MM.1S (cell line): ENCODE results near the gene GALP.
"Not testable (repeated sequence)": the region's sequence is repeated elsewhere in the genome, so short reads cannot be mapped to it uniquely, and the experiment has no call there.

Experiments used
- DNase-seq: peaks from one replicate; pipeline ENCODE4 v3.0.0-alpha.2; 2015
- H2AFZ ChIP-seq: fragments of 300-600 bp; sonication (generic); 2 replicates; pipeline ENCODE4 v1.6.0; 2016; ENCODE audit warnings: antibody characterized with exemption, low read length
- H3F3A ChIP-seq: fragments of 300-600 bp; sonication (generic); 2 replicates; pipeline ENCODE4 v1.6.1; 2016; ENCODE audit warnings: mild to moderate bottlenecking, antibody characterized with exemption, low read length, moderate library complexity, mixed read lengths; ENCODE audit not compliant: insufficient read depth
- H3K27ac ChIP-seq: fragments of 300-600 bp; sonication (generic); 2 replicates; pipeline ENCODE4 v1.5.1; 2016; ENCODE audit warnings: mild to moderate bottlenecking, low read length
- H3K27me3 ChIP-seq: fragments of 300-600 bp; sonication (generic); replicated peaks from 2 replicates; pipeline ENCODE4 v1.6.0; 2016; ENCODE audit warnings: low read length; ENCODE audit not compliant: insufficient read depth
- H3K36me3 ChIP-seq: fragments of 300-600 bp; sonication (generic); replicated peaks from 2 replicates; pipeline ENCODE4 v1.6.1; 2016; ENCODE audit warnings: mild to moderate bottlenecking, low read length, mixed read lengths; ENCODE audit not compliant: insufficient read depth
- H3K4me1 ChIP-seq: fragments of 300-600 bp; sonication (generic); 2 replicates; pipeline ENCODE4 v1.6.1; 2016; ENCODE audit warnings: low read length, mixed read lengths
- H3K4me2 ChIP-seq: fragments of 300-600 bp; sonication (generic); 2 replicates; pipeline ENCODE4 v1.6.0; 2016; ENCODE audit warnings: low read depth, low read length
- H3K4me3 ChIP-seq: fragments of 300-600 bp; sonication (generic); 2 replicates; pipeline ENCODE4 v1.5.1; 2016; ENCODE audit warnings: low read length, mixed read lengths
- H3K79me2 ChIP-seq: fragments of 300-600 bp; sonication (generic); 2 replicates; pipeline ENCODE4 v1.6.1; 2016; ENCODE audit warnings: mixed run types, low read length, mixed read lengths
- H3K9ac ChIP-seq: fragments of 300-600 bp; sonication (generic); 2 replicates; pipeline ENCODE4 v1.6.1; 2016; ENCODE audit warnings: low read length, mixed read lengths
- H3K9me2 ChIP-seq: fragments of 300-600 bp; sonication (generic); replicated peaks from 2 replicates; pipeline ENCODE4 v1.6.1; 2016; ENCODE audit warnings: mild to moderate bottlenecking, low read length, mixed read lengths; ENCODE audit not compliant: insufficient read depth
- H3K9me3 ChIP-seq: fragments of 300-600 bp; sonication (generic); replicated peaks from 2 replicates; pipeline ENCODE4 v1.6.1; 2016; ENCODE audit warnings: mild to moderate bottlenecking, low read length, mixed read lengths; ENCODE audit not compliant: insufficient read depth
- H4K20me1 ChIP-seq: fragments of 300-600 bp; sonication (generic); 2 replicates; pipeline ENCODE4 v1.6.1; 2016; ENCODE audit warnings: mild to moderate bottlenecking, low read length, moderate library complexity, mixed read lengths; ENCODE audit not compliant: insufficient read depth
- EZH2 ChIP-seq: fragments of 300-600 bp; sonication (generic); optimal IDR thresholded peaks from 2 replicates; pipeline ENCODE3; 2017; ENCODE audit warnings: low read depth, mild to moderate bottlenecking, antibody characterized with exemption, low read length, mixed read lengths
- EZH2phosphoT487 ChIP-seq: fragments of 300-600 bp; sonication (generic); IDR thresholded peaks from 2 replicates; pipeline ENCODE4 v1.6.1; 2018; ENCODE audit warnings: antibody characterized with exemption, low read length
- TF ChIP-seq, protein P1 (sequence below): fragments of 300-600 bp; sonication (generic); IDR thresholded peaks from 2 replicates; pipeline ENCODE4 v1.5.1; 2016; ENCODE audit warnings: antibody characterized with exemption, low read length, mixed read lengths

The GALP gene

DNA sequence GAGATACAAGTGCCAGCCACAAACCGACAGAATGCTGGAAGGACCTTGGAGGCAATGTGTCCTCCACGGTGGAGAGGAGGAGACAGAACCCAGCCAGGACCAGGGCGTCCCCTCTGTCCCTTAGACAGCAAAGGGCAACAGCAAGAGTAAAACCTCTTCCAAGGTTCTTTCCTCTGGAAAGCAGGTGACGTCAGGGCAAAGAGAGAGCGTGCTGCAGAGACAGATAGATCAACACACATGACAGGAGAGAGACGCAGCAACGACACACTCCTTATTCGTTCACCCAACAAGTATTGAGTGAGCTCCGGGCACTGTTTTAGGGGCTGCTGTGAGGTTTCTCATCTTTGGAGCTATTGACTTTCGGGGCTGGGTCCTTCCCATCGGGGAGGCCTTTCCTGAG lies 1.3 kb upstream of the GALP start:
- Histone ChIP-seq H2AFZ (no peak overlapping the region), H3K9me3 (no peaks in the 10 kb centered on the region), H4K20me1 (no peaks in the 10 kb centered on the region), H3F3A (no peaks in the 10 kb centered on the region), H3K9ac (no peak overlapping the region), H3K79me2 (no peaks in the 10 kb centered on the region), H3K27me3 (peaks cover 56% of the 10 kb centered on the region), H3K36me3 (no peaks in the 10 kb centered on the region), H3K27ac (no peak overlapping the region), H3K4me1 (no peaks in the 10 kb centered on the region), H3K4me2 (no peak overlapping the region), H3K4me3 (no peak overlapping the region), H3K9me2 (no peaks in the 10 kb centered on the region)
- no peak for DNase-seq
- no peak for TF ChIP-seq EZH2phosphoT487
- TF ChIP-seq EZH2: no peak
- TF ChIP-seq, protein P1, sequence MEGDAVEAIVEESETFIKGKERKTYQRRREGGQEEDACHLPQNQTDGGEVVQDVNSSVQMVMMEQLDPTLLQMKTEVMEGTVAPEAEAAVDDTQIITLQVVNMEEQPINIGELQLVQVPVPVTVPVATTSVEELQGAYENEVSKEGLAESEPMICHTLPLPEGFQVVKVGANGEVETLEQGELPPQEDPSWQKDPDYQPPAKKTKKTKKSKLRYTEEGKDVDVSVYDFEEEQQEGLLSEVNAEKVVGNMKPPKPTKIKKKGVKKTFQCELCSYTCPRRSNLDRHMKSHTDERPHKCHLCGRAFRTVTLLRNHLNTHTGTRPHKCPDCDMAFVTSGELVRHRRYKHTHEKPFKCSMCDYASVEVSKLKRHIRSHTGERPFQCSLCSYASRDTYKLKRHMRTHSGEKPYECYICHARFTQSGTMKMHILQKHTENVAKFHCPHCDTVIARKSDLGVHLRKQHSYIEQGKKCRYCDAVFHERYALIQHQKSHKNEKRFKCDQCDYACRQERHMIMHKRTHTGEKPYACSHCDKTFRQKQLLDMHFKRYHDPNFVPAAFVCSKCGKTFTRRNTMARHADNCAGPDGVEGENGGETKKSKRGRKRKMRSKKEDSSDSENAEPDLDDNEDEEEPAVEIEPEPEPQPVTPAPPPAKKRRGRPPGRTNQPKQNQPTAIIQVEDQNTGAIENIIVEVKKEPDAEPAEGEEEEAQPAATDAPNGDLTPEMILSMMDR: no peak

DNA sequence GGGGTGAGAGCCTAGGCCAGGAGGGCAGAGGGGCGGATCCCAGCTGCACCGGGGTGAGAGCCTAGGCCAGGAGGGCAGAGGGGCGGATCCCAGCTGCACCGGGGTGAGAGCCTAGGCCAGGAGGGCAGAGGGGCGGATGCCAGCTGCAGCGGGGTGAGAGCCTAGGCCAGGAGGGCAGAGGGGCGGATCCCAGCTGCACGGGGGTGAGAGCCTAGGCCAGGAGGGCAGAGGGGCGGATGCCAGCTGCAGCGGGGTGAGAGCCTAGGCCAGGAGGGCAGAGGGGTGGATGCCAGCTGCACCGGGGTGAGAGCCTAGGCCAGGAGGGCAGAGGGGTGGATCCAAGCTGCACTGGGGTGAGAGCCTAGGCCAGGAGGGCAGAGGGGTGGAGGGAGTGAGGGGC lies 502 bp downstream of the GALP start:
- H2AFZ ChIP-seq, DNase-seq, H3K36me3 ChIP-seq, H3K4me1 ChIP-seq, H3K9me3 ChIP-seq, H3F3A ChIP-seq, H3K9me2 ChIP-seq, H3K27ac ChIP-seq, H3K79me2 ChIP-seq, H3K9ac ChIP-seq, H3K4me3 ChIP-seq, H4K20me1 ChIP-seq, H3K4me2 ChIP-seq: not testable (repeated sequence)
- H3K27me3 ChIP-seq: peaks cover 65% of the 10 kb centered on the region

DNA sequence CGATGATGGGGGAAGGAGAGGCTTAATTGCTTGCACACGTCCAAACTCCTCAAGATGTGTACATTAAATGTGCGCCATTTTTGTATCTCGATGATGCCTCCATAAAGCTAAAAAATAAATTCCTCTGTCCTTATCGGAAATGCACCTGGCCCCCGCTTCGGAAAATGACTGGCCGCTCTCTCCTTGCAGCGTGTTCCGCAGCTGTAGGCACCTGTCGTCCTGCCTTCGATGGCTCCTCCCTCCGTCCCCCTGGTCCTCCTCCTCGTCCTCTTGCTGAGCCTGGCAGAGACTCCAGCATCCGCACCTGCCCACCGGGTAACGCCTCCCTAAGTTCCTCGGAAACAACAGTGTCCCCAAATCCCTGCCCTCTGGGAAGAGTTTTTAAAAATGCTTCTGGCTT lies 1.1 kb downstream of the GALP start:
- no peaks in the 10 kb centered on the region for H3K36me3 ChIP-seq
- H3F3A ChIP-seq: no peaks in the 10 kb centered on the region
- no peak overlapping the region for H3K4me2 ChIP-seq
- H3K27ac ChIP-seq: no peak overlapping the region
- peaks cover 68% of the 10 kb centered on the region for H3K27me3 ChIP-seq
- no peak overlapping the region for H2AFZ ChIP-seq
- H3K9me3 ChIP-seq: no peaks in the 10 kb centered on the region
- no peaks in the 10 kb centered on the region for H3K9me2 ChIP-seq
- no peaks in the 10 kb centered on the region for H3K79me2 ChIP-seq
- no peak for TF ChIP-seq EZH2phosphoT487
- TF ChIP-seq, protein P1: no peak
- TF ChIP-seq EZH2: no peak
- no peak overlapping the region for H3K4me3 ChIP-seq
- no peak for DNase-seq
- no peak overlapping the region for H3K9ac ChIP-seq
- no peaks in the 10 kb centered on the region for H3K4me1 ChIP-seq
- H4K20me1 ChIP-seq: no peaks in the 10 kb centered on the region

DNA sequence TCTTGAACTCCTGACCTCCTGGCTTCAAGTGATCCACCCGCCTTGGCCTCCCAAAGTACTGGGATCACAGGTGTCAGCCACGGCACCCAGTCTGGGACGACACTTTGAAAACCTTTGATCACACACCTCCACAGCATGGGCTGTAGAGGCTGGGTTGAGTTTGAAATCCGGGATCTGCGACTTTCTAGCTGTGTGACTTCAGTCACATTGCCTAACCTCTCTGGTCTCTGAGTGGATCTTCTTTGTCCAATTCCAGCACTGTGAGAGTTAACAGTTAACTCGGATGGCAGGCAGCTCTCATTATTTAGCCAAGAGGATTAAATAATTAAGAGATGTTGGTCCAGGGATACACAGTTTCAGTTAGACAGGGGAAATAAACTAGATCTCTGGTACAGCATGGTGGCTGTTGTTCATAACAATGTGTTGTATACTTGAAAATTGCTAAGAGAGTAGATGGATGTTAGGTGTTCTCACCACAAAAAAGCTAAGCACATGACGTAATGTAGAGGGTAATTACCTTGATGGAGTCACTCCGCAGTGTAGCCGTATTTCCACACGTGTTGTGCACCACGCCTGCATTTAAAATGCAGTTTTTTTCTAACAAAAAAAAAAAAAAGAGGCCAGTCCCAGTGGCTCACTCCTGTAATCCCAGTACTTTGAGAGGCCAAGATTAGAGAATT lies 1.9 kb downstream of the GALP start:
- TF ChIP-seq EZH2phosphoT487 (no peak), EZH2 (no peak)
- TF ChIP-seq, protein P1: no peak
- H2AFZ ChIP-seq: no peak overlapping the region
- H4K20me1 ChIP-seq: no peaks in the 10 kb centered on the region
- H3K36me3 ChIP-seq: no peaks in the 10 kb centered on the region
- H3K4me1 ChIP-seq: no peaks in the 10 kb centered on the region
- H3K4me2 ChIP-seq: no peak overlapping the region
- H3K27ac ChIP-seq: no peak overlapping the region
- no peak overlapping the region for H3K4me3 ChIP-seq
- no peaks in the 10 kb centered on the region for H3K79me2 ChIP-seq
- no peaks in the 10 kb centered on the region for H3F3A ChIP-seq
- no peak overlapping the region for H3K9ac ChIP-seq
- no peak for DNase-seq
- peaks cover 77% of the 10 kb centered on the region for H3K27me3 ChIP-seq
- no peaks in the 10 kb centered on the region for H3K9me2 ChIP-seq
- H3K9me3 ChIP-seq: no peaks in the 10 kb centered on the region
